Panc1 (cell line): ENCODE data around the gene LRP1B. TPM values are rescaled to one million over a fixed set of nuclear protein-coding genes. Genes with fewer than 3 reads are reported as not detected.

Source experiments
- ATAC-seq: fragments of 200-7000 bp; cut with Tn5 transposase; 2 replicates; pipeline ENCODE4 v1.9.1; 2020; ENCODE audit warnings: mild to moderate bottlenecking, moderate library complexity
- BruUV-seq: library from RNA; stranded (reverse); fragments of 400-500 nt; replicated peaks from 2 replicates; lab custom pipeline; 2021; lab: Mats Ljungman, UMichigan
- CTCF ChIA-PET: fragments of 300-600 bp; sonication (Branson Sonifier 250); formaldehyde crosslinking; loops from one replicate; lab custom pipeline; 2022; ENCODE audit warnings: antibody characterized with exemption; lab: Charles Lee
- POLR2A ChIA-PET: fragments of 300-600 bp; sonication (Branson Sonifier 250); formaldehyde crosslinking; loops from one replicate; lab custom pipeline; 2022; ENCODE audit warnings: antibody characterized with exemption; lab: Charles Lee
- DNase-seq: peaks from one replicate; pipeline ENCODE4 v3.0.0-alpha.2; 2010; ENCODE audit warnings: low read depth, low spot score
- H3K27ac ChIP-seq: 2 replicates; pipeline ENCODE4 v1.5.1; 2011; ENCODE audit warnings: mild to moderate bottlenecking, low read length, inconsistent platforms
- H3K27me3 ChIP-seq: fragments of 200-500 bp; sonication (Bioruptor generic); 2 replicates; pipeline ENCODE4 v1.6.0; 2014; ENCODE audit warnings: low read length, inconsistent platforms; ENCODE audit not compliant: control insufficient read depth, insufficient read depth
- H3K36me3 ChIP-seq: fragments of 200-500 bp; sonication (Bioruptor generic); 2 replicates; pipeline ENCODE4 v1.5.1; 2014; ENCODE audit warnings: inconsistent platforms, mild to moderate bottlenecking, low read length, moderate library complexity; ENCODE audit not compliant: control insufficient read depth, insufficient read depth
- H3K4me1 ChIP-seq: 2 replicates; pipeline ENCODE4 v1.5.1; 2011; ENCODE audit warnings: inconsistent platforms, mild to moderate bottlenecking, low read length, moderate library complexity; ENCODE audit not compliant: control insufficient read depth, insufficient read depth
- H3K4me3 ChIP-seq, 2 experiments: 2 replicates each; pipeline ENCODE4 v1.5.1; 2011 to 2012; ENCODE audit warnings: low read depth in 2 of 2, low read length in 2 of 2, mild to moderate bottlenecking in 2 of 2, inconsistent platforms in 1 of 2, moderate library complexity in 1 of 2
- H3K9me3 ChIP-seq: fragments of 200-500 bp; sonication (Bioruptor generic); 2 replicates; pipeline ENCODE4 v1.5.1; 2014; ENCODE audit warnings: low read depth, mild to moderate bottlenecking, inconsistent platforms, low read length, moderate library complexity; ENCODE audit not compliant: control insufficient read depth, insufficient read depth
- POLR2AphosphoS5 ChIP-seq: IDR thresholded peaks from 2 replicates; pipeline ENCODE4 v1.6.1; 2012; ENCODE audit warnings: mild to moderate bottlenecking, low read depth, low read length, moderate library complexity
- SIN3A ChIP-seq: IDR thresholded peaks from 2 replicates; pipeline ENCODE4 v1.6.1; 2012; ENCODE audit warnings: low read depth, mild to moderate bottlenecking, low read length, moderate library complexity, borderline replicate concordance; ENCODE audit not compliant: insufficient read depth
- TCF7L2 ChIP-seq: IDR thresholded peaks from 2 replicates; pipeline ENCODE4 v1.6.1; 2011; ENCODE audit warnings: mild to moderate bottlenecking, low read depth, low read length, inconsistent platforms
- in situ Hi-C: cut with HindIII; loops from 2 replicates; pipeline ENCODE4 v1.10.0; 2016; ENCODE audit warnings: low sequenced_read_pairs, low pct_unique_long_range_greater_than_20kb
- intact Hi-C: fragments of 100-400 bp; cut with micrococcal nuclease; formaldehyde crosslinking; loops from one replicate; pipeline ENCODE4 v1.10.0; 2022; ENCODE audit not compliant: unreplicated experiment
- total RNA-seq: library from RNA; stranded (reverse); gene quantifications from one replicate; pipeline ENCODE4 v1.2.1, GENCODE V29; 2021; ENCODE audit not compliant: unreplicated experiment
- TF ChIP-seq, protein P1 (sequence below), 2 experiments: IDR thresholded peaks; 2 replicates each; pipeline ENCODE4 v1.6.1; 2011 to 2012; ENCODE audit warnings: low read depth in 2 of 2, control low read depth in 1 of 2, low read length in 1 of 2, mild to moderate bottlenecking in 1 of 2, moderate library complexity in 1 of 2; ENCODE audit not compliant: insufficient read depth in 1 of 2
- TF ChIP-seq, protein P2 (sequence below): fragments of 450-650 bp; IDR thresholded peaks from 2 replicates; pipeline ENCODE4 v1.5.1; 2017; ENCODE audit warnings: mild to moderate bottlenecking

LRP1B gene
- total RNA-seq, 1 experiment from 2014 or later, result 0.54 TPM

DNA sequence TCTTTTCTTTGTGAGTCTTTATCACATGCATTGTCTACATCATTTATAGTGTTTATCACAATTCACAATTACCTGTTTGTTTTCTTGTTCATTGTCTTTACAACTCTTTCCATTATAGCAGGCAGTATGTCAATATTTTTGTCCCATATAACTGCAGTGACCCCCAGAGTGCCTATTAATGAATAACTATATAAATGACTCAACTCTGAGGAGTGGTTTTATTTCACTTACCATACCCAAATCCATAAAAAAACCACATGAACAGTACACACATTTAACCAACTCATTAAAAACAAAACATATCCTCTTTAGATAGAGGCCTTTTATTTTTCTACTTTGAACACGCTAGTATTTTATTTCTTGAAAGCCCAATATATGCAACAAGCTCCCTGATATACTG lies 1931.5 kb downstream of the LRP1B start:
- no peaks in the 10 kb centered on the region for H3K9me3 ChIP-seq
- in situ Hi-C loops, result no loop called here
- H3K27ac ChIP-seq, result no peak overlapping the region
- intact Hi-C loops, result no loop called here
- TF ChIP-seq, protein P1, sequence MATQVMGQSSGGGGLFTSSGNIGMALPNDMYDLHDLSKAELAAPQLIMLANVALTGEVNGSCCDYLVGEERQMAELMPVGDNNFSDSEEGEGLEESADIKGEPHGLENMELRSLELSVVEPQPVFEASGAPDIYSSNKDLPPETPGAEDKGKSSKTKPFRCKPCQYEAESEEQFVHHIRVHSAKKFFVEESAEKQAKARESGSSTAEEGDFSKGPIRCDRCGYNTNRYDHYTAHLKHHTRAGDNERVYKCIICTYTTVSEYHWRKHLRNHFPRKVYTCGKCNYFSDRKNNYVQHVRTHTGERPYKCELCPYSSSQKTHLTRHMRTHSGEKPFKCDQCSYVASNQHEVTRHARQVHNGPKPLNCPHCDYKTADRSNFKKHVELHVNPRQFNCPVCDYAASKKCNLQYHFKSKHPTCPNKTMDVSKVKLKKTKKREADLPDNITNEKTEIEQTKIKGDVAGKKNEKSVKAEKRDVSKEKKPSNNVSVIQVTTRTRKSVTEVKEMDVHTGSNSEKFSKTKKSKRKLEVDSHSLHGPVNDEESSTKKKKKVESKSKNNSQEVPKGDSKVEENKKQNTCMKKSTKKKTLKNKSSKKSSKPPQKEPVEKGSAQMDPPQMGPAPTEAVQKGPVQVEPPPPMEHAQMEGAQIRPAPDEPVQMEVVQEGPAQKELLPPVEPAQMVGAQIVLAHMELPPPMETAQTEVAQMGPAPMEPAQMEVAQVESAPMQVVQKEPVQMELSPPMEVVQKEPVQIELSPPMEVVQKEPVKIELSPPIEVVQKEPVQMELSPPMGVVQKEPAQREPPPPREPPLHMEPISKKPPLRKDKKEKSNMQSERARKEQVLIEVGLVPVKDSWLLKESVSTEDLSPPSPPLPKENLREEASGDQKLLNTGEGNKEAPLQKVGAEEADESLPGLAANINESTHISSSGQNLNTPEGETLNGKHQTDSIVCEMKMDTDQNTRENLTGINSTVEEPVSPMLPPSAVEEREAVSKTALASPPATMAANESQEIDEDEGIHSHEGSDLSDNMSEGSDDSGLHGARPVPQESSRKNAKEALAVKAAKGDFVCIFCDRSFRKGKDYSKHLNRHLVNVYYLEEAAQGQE (IDR thresholded peaks at IDR 0.05; ENCODE audit: insufficient read depth in 1 of 2, low read depth in 2 of 2, low read length in 1 of 2), result no peak
- TF ChIP-seq SIN3A (no peak), TCF7L2 (no peak), POLR2AphosphoS5 (no peak)
- TF ChIP-seq, protein P2, sequence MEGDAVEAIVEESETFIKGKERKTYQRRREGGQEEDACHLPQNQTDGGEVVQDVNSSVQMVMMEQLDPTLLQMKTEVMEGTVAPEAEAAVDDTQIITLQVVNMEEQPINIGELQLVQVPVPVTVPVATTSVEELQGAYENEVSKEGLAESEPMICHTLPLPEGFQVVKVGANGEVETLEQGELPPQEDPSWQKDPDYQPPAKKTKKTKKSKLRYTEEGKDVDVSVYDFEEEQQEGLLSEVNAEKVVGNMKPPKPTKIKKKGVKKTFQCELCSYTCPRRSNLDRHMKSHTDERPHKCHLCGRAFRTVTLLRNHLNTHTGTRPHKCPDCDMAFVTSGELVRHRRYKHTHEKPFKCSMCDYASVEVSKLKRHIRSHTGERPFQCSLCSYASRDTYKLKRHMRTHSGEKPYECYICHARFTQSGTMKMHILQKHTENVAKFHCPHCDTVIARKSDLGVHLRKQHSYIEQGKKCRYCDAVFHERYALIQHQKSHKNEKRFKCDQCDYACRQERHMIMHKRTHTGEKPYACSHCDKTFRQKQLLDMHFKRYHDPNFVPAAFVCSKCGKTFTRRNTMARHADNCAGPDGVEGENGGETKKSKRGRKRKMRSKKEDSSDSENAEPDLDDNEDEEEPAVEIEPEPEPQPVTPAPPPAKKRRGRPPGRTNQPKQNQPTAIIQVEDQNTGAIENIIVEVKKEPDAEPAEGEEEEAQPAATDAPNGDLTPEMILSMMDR, result no peak
- no peaks in the 10 kb centered on the region for H3K27me3 ChIP-seq
- no peak overlapping the region for H3K4me3 ChIP-seq
- ChIA-PET POLR2A (no interaction called here), CTCF (no interaction called here)
- BruUV-seq, result no TSS peak
- no peak for DNase-seq
- H3K36me3 ChIP-seq, result no peaks in the 10 kb centered on the region
- ATAC-seq, result no peak
- no peaks in the 10 kb centered on the region for H3K4me1 ChIP-seq

DNA sequence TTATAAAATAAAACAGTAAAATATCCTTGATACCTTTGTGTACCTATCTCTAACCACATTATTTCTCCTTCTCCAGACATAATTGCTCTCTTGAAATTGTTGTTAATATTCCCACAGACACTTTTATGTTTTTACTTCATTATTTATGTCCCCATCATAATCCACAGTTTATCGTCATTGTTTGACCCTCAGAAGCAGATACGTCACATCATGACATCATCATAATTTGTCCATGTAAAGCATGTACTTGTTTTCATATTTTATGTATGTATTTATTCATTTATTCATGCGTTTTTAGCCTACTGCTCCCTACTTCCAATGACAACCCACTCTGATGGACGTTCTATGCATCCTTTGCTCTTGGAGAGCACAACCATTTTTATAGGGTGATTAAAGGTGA lies 1943.7 kb downstream of the LRP1B start:
- no peaks in the 10 kb centered on the region for H3K9me3 ChIP-seq
- no peaks in the 10 kb centered on the region for H3K36me3 ChIP-seq
- H3K4me3 ChIP-seq, result no peak overlapping the region
- no peaks in the 10 kb centered on the region for H3K27me3 ChIP-seq
- DNase-seq (no peak), ATAC-seq (no peak)
- ChIA-PET CTCF (no interaction called here), POLR2A (no interaction called here)
- in situ Hi-C loops (no loop called here), intact Hi-C loops (no loop called here)
- H3K27ac ChIP-seq, result no peak overlapping the region
- H3K4me1 ChIP-seq, result no peaks in the 10 kb centered on the region
- no TSS peak for BruUV-seq
- TF ChIP-seq, protein P2, result no peak
- TF ChIP-seq POLR2AphosphoS5, result no peak
- no peak for TF ChIP-seq SIN3A
- TF ChIP-seq TCF7L2, result no peak
- TF ChIP-seq, protein P1 (IDR thresholded peaks at IDR 0.05; ENCODE audit: insufficient read depth in 1 of 2, low read depth in 2 of 2, low read length in 1 of 2), result no peak
